ENCODE results near the gene PSMB9. TPM values are rescaled to one million over a fixed set of nuclear protein-coding genes. Genes with fewer than 3 reads are reported as not detected.

The PSMB9 gene
- total and polyA plus RNA-seq, 12 donors = 13.4 to 69.8 (median 40.4) TPM

- no peaks in the 10 kb centered on the region for H3K27me3 ChIP-seq
- intact Hi-C loops (cut with DNase I) = no loop called here
- no peaks in the 10 kb centered on the region for H3K36me3 ChIP-seq (replicated peaks in 1 of 2)
- TF ChIP-seq POLR2A (IDR thresholded peaks at IDR 0.05) (no peak), CTCF (IDR thresholded peaks at IDR 0.05) (no peak)
- H3K4me3 ChIP-seq = no peak overlapping the region
- no peaks in the 10 kb centered on the region for H3K4me1 ChIP-seq (replicated peaks in 1 of 2)
- 45 to 70% (median 69%) methylated on average over 1 to 2 of the region's 2 CpGs for whole genome bisulfite sequencing, 4 donors
- no peak for DNase-seq
- H3K27ac ChIP-seq = no peak overlapping the region
- H3K9me3 ChIP-seq (replicated peaks in 1 of 3) = no peaks in the 10 kb centered on the region
These were observed 39.8 kb upstream of the PSMB9 start for GRCh38 chr6:32814145-32814544.

GRCh38 chr6:32815115-32815514, 38.9 kb upstream of the PSMB9 start:
- Histone ChIP-seq H3K27ac (no peak overlapping the region), H3K27me3 (no peaks in the 10 kb centered on the region), H3K4me3 (no peak overlapping the region), H3K4me1 (replicated peaks in 1 of 2) (no peaks in the 10 kb centered on the region), H3K36me3 (replicated peaks in 1 of 2) (no peaks in the 10 kb centered on the region), H3K9me3 (replicated peaks in 1 of 3) (no peaks in the 10 kb centered on the region)
- no peak for DNase-seq
- no peak for TF ChIP-seq CTCF (IDR thresholded peaks at IDR 0.05)
- TF ChIP-seq POLR2A (IDR thresholded peaks at IDR 0.05) = no peak
- 74 to 80% (median 77%) methylated on average over 5 of the region's 5 CpGs for WGBS, 4 donors
- intact Hi-C loops (cut with DNase I) = no loop called here

GRCh38 chr6:32815996-32816395, 38.0 kb upstream of the PSMB9 start:
- intact Hi-C loops (cut with DNase I) = no loop called here
- Histone ChIP-seq H3K4me1 (replicated peaks in 1 of 2) (no peaks in the 10 kb centered on the region), H3K27me3 (no peaks in the 10 kb centered on the region), H3K27ac (no peak overlapping the region), H3K9me3 (replicated peaks in 1 of 3) (no peaks in the 10 kb centered on the region), H3K36me3 (replicated peaks in 1 of 2) (no peaks in the 10 kb centered on the region), H3K4me3 (no peak overlapping the region)
- no peak for DNase-seq
- TF ChIP-seq CTCF (IDR thresholded peaks at IDR 0.05) = no peak
- no peak for TF ChIP-seq POLR2A (IDR thresholded peaks at IDR 0.05)
- WGBS, 4 donors = 81 to 88% (median 84%) methylated on average over 2 of the region's 2 CpGs

GRCh38 chr6:32816746-32817204, 37.2 kb upstream of the PSMB9 start, which contains the start of gene HLA-DOB:
HLA-DOB (minus strand) TSS chr6:32817002; CDS start chr6:32816951, 51 bp downstream.
- H3K36me3 ChIP-seq (replicated peaks in 1 of 2) = no peaks in the 10 kb centered on the region
- H3K4me3 ChIP-seq = peak within 1 kb of the TSS in 1 of 4 donors; percentile 19
- no peak for DNase-seq
- 31 to 55% (median 48%) methylated on average over 3 of the region's 3 CpGs for WGBS, 4 donors
- no peak for TF ChIP-seq CTCF (IDR thresholded peaks at IDR 0.05)
- TF ChIP-seq POLR2A (IDR thresholded peaks at IDR 0.05) = no peak
- H3K9me3 ChIP-seq (replicated peaks in 1 of 3) = no peaks in the 10 kb centered on the region
- no peak within 1 kb of the TSS for H3K27ac ChIP-seq
- intact Hi-C loops (cut with DNase I) = no loop called here
- H3K27me3 ChIP-seq = no peaks in the 10 kb centered on the region
- no peaks in the 10 kb centered on the region for H3K4me1 ChIP-seq (replicated peaks in 1 of 2)
